HG02571 (cell line): Measurements from ENCODE around the gene EGFL7.

ENCODE experiments used
- ATAC-seq: cut with Tn5 transposase; IDR thresholded peaks from one replicate; pipeline ENCODE4 v1.9.1; 2021; ENCODE audit warnings: mild to moderate bottlenecking, moderate library complexity; ENCODE audit not compliant: unreplicated experiment

EGFL7 gene

DNA sequence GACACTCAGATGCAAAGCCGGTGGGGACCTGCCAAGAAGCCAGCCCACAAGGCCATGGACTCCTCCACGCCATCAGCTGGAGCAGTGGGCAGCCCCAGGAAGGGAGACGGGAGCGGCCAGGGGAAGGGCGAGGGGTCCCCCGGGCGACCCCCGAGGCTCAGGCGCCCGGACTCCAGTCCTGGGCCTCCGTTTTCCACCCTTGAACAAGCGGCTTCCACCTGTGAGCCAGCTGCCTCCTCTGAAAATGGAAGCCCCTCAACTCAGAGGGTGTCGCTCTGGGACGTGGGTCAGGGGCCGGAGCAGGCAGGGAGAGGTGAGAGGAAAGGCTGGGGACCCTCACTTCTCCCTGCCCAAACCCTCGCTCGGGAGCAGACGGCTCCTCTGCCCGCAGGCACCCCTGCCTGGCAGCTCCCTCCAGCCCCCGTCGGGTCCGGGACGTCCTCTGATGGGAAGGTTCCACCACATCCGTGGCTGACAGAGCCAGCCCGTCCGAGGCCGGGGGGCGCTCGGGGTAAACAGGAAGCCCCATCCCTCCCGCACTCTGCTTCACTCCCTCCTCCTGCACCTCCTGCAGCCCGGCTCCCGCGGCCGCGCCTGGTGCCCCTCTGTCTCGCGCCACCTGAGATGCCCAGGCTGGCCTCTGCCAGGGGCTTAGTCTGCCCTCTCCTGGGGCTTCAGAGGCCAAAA lies 3.7 kb upstream of the EGFL7 start:
- no peak for ATAC-seq

DNA sequence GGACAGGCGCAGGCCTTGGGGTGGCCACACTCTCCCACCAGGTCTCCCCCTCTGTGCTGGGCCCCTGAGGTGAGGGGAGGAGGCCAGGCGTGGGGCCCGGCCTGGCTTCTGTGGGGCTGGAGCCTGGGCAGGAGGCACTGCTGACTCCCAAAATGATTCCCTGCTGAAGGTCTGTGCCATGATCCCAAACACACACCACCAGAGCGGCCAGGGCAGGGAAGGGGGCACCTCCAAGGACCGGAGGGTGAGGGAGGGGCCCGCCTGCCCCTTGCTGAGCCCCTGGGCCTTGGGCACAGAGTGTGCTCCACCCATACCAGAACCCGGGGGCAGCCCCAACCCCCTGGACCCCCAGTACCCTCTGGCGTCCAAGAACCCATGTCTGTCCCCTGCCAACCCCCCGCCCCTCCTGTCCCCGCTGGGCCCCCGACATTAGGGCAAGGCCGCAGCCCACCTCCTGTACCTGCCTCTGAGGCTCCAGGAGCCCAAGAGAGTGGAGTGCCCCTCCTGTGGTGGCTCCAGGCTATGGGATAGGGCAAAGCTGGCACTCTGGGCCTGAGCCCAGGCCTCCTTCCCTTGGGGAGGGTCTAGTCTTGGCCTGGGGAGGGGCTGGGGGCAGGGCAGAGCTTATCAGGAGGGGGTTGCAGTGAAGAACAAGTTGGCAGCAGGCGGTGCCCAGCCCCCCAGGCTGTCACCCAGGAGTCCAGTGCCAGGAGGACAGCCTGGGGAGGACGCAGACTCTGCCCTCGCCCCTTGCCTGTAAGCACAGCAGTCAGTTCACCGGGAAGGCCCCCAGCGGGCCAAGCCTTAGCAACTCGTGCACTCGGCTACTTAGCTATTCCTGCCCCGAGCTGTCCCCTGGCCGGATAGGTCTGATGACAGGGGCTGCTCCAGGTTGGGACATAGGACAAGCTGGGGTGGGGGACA lies 2.6 kb upstream of the EGFL7 start:
- no peak for ATAC-seq

DNA sequence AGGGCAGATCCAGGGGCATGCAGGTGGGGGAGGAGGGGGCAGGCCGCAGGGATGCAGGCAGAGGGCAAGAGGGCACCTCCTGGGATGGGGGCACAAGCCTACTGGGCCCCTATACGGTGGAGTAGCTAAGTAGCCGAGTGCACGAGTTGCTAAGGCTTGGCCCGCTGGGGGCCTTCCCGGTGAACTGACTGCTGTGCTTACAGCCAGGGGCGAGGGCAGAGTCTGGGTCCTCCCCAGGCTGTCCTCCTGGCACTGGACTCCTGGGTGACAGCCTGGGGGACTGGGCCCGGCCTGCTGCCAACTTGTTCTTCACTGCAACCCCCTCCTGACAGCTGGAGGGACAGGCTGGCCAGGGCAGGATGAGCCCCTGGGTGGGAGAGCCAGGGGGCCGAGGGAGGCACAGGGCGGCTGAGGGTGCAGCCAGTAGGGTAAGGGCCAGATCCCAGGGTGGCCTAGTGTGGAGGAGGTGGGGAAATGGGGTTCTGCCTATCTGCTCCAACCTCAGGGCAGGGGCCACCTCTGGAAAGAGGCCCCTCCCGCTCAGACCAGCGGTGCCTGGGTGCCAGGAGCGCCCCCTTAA lies 1.7 kb upstream of the EGFL7 start:
- no peak for ATAC-seq

DNA sequence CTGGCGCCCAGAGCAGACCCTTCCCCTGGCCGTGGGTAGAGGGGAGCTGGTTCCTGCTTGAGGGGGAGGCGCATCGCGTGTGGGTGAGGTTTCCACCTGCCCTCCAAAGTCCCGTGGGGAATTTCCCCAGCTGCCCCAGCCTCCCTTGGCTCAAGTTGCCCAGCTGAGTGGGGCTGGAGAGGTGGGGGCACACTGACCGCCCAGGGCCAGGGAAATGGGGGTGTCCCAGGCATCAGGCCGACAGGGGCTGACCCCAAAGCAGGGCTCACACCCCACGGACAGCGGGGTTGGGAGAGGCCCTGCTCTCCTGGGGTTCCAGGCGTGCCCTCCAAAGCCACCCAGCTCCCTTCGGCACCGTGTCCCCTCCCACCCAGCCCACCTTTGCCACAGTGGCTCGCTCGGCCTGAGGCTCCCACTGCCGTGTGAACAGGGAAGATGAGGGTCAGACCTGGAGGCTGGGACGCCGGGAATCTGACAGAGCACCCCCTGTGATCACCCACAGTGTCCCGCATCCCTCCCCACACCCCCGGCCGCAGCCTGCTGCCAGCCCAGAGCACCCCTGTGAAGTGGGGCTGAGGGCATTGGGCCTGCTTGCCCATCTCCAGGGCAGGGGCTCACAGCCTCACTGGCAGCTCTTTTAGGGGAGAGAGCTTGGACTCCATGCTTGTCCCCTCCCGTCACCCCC lies 933 bp upstream of the EGFL7 start:
- ATAC-seq: no peak

DNA sequence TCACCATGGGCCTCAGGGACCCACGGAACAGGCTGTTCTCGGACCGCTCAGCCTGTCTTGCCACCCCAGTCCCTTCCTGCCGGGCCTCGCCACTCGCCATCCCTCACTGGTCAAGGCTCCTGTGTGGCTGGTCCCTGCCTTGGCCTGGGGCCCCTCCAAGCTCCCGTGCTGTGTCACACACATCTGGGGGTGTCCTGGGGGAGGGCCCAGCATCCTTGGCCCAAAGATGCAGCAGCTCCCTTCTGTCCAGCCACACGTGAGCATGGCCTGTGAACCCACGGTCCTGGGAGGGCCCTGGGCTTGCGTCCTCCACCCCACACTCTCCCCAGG lies 425 bp upstream of the EGFL7 start:
- no peak for ATAC-seq

DNA sequence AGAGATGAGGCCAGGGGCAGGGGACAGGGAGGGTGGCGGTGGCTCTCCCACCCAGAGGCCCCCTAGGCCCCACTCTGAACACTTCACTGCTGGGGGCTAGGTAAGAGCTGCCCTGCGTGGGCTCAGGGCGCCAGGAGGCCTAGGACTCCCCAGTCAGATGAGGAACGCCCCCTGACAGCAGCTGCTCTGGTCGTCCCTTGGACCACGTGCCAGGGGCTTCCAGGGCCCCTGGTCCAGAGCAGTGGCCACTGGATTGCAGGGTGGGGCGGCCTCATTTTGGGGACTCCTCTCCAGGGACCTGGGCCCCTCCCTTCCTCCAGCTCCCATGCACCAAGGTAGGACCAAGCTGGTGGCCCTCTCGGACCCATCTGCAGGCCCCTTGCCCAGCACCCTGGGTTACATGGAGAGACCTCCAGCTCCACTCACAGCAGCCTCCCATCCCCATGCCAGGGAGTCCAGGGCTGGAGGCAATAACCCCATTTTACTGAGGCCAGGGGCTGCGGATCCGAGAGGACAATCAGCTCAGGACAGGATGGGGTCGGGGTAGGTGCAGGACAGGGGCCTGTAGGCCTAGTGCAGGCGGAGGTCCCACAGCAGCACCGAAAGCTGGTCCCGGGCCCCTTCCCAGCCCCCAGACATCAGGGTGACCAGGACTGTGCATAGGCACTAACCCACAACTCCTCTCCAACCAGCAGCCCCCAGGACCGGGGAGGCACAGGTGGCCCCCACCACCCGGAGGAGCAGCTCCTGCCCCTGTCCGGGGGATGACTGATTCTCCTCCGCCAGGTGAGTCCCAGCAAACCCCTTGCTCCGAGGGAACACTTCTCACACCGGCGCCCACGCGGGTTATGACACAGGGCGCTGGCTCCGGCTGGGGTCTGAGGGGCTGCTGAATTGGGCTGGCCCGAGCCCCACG lies 1.5 kb downstream of the EGFL7 start:
- no peak for ATAC-seq

DNA sequence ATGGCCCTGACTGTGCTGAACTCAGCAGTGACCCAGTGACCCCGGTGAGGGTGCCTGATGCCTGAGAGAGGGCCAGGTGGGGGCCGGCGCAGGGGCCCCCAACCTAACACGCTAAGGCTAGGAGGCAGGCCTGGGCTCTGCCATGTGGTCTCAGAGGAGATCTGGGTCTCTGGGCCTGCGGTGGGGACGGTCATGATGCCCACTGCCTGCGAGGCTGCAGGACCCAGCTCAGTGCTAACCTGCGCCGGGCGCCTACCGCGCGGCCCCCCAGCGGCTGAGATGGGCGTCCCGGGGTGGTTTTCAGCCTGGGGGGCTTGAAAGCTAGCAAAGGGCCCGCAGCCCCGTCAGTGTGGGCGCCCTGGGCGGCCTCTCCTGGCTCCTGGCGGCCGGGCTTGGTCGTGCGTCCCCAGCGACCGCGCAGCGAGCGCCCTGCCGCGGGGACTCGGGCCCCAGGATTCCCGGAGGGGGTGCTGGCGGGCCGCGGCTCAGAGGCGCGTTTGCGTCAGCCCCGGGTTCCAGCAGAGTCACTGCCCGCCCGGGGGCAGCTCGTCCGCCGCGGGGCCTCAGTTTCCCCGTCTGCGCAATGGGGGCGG lies 2.5 kb downstream of the EGFL7 start:
- ATAC-seq: no peak

DNA sequence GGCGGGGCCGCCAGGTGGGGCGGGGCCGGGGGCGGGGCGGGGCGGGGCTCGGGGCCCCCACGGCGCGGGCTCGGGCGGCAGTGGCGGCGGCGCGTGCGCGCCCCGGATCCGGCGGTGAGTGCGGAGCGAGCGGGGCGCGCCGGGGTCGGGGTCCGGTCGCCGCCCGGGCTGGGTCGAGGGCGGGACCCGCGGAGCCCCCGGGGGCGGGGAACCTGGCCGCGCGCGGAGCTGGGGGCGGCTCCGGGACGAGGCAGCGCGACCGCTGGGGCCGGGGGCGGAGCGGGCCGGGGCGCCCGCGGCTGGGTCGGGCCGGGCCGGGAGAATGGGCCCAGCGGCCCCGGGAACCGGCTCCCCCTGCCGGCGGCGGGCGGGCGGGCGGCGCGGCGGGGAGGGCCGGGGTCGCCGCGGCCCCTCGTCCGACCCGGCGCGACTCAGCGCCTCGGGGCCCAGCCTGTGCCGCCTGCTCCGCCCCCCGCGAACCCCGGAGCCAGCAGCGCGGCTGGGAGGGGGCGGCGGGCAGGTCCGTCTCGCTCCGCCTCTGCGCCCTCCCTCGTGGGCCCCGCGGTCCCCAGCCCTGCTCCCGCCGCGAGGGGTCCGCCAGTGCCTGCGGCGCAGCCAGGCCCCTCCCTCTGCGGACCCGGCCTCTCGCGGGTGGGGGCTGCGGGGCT lies 3.1 kb downstream of the EGFL7 start:
- no peak for ATAC-seq

DNA sequence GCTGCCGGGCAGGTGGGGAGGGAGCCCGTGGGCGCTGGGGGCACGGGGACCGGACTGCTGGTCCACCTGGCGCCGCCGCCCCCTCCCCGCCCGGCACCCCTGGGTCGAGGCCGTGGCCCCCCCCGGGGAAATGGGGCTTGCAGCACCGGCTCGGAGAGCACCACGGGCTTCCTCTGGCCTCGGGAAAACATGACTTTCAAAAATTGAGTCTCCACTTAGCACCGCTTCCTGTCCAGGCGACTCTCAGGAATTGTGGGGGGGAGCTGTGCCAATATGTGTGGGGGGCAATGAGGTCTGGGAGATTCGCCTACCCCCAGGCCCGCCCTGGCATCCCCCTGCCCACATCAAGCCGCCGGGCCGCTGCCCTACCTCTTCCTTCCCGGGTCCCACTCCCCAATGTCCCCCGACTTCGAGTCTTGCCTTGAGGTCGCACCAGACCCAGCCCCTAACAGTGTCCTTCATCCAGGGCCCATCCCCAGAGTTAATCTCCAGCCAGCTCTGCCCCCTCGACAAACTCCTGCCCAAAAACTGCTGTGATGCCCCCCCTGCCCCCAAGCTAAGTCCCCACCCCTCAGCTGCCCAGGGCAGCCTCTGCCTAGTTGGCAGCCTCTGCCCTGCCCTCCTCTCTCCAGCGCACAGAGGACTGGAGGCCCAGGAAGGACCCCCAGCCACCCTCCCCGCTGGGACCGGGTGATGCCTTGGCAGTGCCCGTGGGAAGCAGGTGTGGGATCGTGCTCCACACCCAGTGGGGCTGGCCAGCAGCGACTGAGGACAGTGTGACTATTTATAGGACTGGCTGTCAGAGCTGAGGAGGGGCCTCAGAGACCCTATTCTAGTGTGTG lies 3.9 kb downstream of the EGFL7 start:
- no peak for ATAC-seq

DNA sequence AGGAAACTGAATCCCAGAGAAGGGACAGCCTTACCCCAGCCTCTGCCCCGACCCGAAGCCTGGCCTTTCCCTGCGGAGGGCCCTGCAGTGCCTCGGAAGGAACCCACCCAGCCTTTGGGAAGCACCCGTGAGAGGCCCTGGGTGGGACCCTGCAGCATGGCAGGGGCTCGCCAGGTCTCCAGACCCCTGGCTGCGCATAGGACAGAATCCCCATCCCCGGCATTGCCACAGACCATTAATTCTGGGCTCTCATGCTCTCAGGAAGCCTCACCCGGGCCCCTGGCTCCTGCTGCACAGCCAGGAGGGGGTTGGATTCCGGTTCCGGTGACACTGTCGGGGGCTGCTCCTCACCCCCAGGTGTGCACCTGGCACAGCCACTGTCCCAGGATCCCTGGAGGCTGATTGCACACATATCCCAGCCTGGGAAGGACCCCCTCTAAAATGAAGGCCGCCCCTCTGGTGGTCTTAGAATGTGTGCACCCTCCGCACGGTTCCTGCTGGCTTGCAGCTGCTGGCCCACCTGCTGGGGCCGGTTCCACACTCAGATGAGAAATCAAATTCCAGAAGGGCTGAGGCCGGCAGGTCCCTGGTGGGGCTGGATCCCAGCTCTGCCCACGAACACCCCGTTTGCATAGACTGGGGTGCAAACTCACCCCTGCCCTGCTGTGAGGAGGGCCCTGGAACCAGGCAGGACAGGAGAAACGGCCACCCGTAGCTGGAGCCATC lies 4.7 kb downstream of the EGFL7 start:
- no peak for ATAC-seq

DNA sequence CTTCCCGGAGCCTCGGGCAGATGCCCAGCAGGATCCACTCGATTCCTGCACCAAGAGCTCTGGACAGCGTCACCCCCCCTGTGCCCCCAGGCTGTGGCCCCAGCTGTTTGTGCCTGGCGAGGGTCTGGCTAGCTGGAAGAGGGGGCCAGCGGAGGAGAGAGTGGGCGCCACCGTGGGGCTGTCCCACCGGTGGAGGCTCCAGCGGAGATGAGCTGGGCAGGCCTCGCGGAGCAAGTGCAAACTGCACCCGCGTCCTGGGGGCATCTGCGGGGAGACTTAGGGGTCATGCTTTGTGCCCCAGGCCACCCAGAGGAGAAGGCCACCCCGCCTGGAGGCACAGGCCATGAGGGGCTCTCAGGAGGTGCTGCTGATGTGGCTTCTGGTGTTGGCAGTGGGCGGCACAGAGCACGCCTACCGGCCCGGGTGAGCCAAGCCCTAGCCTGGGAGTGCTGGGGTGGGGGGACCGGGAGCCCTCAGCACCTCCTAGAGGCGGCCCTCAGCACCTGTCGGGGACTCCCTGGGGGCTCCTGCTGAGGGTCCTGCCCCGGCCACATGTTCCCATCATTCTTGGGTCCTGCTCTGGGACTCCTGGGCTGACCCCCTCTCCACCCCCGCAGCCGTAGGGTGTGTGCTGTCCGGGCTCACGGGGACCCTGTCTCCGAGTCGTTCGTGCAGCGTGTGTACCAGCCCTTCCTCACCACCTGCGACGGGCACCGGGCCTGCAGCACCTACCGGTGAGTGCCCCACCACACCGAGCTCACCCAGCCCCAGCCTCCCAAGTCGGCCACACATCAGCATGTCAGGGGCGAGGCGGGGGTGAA lies 5.4 kb downstream of the EGFL7 start:
- ATAC-seq: no peak

DNA sequence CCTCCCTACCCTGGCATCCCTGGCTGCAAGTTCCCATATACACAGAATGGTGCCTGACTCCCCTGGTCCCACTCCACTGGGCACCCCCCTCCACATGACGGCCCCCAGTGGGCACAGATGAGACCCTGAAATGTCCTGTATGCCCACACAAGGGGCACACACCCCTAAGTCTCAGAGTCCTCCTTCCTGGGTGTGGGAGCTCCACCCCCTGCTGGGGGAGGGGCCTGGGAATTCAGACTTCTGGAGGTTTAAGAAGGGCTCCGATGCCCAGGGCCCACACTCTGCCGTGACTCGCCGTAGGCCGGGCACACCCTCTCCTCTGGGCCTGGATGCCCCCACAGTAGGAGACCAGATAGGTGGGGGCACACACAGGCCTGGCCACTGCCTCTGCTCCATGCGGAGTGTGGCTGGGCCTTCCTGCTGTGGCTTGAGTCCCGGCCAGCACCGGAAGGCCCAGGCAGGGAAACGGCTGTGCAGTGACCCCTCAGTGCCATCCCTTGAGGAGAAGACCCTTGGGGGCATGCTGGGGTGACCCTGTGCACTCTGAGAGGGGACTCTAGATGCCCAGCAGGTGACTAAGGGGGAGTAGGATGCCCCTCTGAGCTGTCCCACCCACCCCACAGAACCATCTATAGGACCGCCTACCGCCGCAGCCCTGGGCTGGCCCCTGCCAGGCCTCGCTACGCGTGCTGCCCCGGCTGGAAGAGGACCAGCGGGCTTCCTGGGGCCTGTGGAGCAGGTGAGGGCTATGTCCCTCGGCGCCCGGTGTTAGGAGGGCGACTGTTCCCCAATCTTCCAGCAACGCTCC lies 6.5 kb downstream of the EGFL7 start:
- ATAC-seq: no peak

DNA sequence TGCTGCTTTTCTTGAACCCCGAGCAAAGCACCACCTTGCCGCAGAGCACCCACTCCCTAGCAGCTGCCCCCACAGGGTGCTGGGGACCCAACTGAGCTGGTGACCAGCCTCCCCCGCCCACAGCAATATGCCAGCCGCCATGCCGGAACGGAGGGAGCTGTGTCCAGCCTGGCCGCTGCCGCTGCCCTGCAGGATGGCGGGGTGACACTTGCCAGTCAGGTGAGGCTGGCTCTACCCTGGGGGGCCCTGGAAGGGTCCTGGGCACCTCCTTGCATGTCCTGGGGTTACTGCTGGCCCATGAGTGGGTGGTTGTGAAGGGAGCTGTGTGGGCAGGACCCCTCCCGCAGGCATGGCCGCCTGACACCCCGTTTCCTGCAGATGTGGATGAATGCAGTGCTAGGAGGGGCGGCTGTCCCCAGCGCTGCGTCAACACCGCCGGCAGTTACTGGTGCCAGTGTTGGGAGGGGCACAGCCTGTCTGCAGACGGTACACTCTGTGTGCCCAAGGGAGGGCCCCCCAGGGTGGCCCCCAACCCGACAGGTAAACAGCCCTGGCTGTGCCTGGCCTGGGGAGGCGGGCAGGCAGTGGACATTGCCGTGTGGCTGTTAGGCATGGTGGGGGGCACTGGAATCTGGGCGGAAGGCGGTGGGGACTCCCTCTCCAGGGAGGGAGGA lies 7.2 kb downstream of the EGFL7 start:
- no peak for ATAC-seq

DNA sequence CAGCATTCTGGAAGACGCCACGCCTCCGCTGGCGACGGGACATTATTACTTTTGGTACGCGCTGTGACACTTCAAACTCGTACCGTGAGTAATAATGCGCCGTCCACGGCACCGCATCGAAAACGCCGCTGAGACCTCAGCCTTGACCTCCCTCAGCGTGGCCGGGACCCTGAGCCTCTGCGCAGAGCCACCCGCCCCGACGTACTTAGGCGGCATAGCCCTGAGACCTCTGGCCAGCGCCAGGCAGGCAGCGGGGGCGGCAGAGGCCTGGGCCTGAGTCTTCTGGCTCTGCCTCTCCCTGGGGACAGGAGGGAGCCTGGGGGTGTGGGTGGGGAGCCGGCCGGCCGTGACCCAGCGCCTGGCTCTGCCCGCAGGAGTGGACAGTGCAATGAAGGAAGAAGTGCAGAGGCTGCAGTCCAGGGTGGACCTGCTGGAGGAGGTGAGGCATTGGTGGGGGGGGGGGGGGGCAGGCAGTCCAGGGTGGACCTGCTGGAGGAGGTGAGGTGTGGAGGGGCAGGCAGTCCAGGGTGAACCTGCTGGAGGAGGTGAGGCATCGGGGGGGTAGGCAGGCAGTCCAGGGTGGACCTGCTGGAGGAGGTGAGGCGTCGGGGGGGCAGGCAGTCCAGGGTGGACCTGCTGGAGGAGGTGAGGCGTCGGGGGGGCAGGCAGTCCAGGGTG lies 8.0 kb downstream of the EGFL7 start:
- no peak for ATAC-seq

DNA sequence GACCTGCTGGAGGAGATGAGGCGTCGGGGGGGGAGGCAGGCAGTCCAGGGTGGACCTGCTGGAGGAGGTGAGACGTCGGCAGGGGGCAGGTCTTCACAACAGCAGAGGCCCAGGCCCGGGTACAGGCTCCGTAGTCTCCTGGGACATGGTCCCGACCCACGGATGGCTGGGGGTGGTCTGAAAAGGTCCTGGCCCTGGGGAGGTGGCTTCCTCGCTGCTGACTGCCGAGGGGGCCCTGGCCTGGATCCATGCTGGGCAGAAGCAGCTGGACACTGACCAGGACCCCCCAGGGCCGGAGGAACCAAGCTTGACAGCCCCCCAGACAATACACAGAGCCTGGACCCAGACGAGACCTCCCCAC lies 8.5 kb downstream of the EGFL7 start:
- no peak for ATAC-seq
